GM13976 (cell line): Measurements from ENCODE around the gene ARHGEF4.

ENCODE experiments used
- DNase-seq: peaks from one replicate; pipeline ENCODE4 v3.0.0; 2012; ENCODE audit warnings: low spot score
- CTCF ChIP-seq: IDR thresholded peaks from 2 replicates; pipeline ENCODE4 v1.5.1; 2012; ENCODE audit warnings: borderline replicate concordance, mild to moderate bottlenecking; ENCODE audit not compliant: insufficient read depth; ENCODE audit errors: extremely low read depth, missing control alignments, control extremely low read depth
- in situ Hi-C: fragments of 300-500 bp; cut with MboI; formaldehyde crosslinking; loops from one replicate; pipeline ENCODE4 v1.12.0; 2022; ENCODE audit warnings: low sequenced_read_pairs, mixed read lengths, inconsistent platforms; ENCODE audit not compliant: unreplicated experiment

Gene ARHGEF4

DNA sequence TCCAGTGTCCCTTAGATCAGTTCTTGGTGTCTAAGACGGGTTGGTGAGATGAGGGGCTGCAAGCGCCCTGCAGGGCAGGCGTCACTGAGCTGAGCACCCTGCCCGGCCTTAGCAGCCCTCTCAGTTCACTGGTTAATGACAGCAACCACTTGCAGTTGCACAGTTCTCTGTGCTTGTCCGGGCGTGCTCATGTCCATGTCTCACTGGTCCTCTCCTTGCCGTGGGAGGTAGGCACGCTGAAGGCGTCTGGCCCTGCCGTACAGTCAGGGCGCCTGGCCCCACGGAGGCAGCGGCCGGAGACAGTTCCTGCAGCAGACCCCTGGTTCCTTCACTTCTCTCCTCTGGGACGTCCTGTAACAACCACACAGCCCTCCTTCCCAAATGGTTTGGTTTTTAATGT lies 75.3 kb downstream of the ARHGEF4 start:
- in situ Hi-C loops: no loop called here
- no peak for DNase-seq
- TF ChIP-seq CTCF: no peak

GRCh38 chr2:130912471-130912870 lies 75.8 kb downstream of the ARHGEF4 start:
- TF ChIP-seq CTCF: no peak
- no peak for DNase-seq
- in situ Hi-C loops: no loop called here

- in situ Hi-C loops: no loop called here
- DNase-seq: no peak
- no peak for TF ChIP-seq CTCF
These were observed 77.2 kb downstream of the ARHGEF4 start for GRCh38 chr2:130913891-130914290.

DNA sequence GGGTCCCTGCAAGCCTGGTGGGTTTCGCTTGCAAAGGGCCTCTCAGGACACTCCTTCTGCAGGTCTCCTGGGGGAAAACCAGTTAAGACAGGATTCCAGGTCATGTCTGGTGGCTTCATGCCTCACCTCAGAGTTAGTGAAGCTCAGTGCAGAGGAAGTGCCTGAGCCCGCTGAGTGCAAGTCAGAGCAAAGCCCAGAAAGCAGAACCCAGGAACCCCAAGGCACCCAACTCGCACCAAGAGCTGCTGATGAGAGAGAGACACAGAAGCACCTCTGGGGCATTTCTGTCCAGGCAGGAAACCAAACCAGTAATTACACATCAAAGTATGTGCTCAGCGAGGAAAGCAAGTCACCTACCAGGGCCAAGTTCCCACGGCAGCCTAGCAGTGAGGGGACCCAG lies 78.4 kb downstream of the ARHGEF4 start:
- DNase-seq: no peak
- TF ChIP-seq CTCF: no peak
- in situ Hi-C loops: no loop called here

GRCh38 chr2:130915595-130916437 lies 79.1 kb downstream of the ARHGEF4 start:
- TF ChIP-seq CTCF: no peak
- in situ Hi-C loops: no loop called here
- DNase-seq: no peak

DNA sequence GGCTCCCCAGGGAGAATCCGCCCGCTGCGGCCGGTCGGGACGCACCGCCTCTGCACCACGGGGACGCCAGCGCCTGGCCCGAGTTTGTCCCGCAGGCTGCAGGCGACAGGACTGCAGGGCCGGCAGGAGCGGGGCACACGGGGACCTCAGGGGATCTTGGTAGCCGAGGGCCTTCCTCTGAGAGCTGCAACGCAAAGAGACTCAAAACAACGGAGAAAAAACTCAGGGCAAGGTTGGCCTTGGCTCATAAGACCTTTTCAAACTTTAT lies 79.7 kb downstream of the ARHGEF4 start:
- no peak for TF ChIP-seq CTCF
- DNase-seq: no peak
- in situ Hi-C loops: no loop called here

DNA sequence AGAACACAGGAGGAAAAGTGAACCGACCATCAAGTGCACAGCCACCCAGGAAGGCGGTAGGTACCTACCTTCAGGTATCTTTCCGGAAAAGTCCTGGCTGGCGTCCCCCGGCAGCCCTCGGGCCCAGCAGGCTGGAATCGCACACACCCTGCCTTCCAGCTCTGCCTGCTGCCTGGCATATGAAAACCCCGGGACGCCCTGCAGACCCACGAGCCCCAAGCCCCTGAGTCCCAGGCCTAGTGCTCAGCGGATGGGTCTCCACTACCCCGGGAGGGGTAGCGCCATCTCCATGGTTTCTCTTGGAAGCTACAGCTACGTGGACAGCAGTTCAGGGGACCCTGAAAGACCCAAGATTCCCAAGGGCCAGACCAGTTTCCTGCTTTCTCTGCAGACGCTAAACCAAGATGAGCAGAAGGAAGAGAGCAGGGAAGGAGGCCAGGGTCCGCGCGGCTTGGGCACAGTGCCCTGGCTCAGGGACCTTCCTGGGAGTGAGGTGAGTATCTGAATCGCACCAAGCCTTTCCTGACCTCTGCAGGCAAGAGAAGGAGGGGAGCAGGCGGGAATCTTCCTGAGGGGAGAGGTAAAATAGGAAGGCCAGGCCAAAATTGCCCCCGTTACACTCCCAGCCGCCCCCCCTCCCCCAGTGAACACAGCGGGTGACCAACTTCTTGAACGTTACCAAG lies 80.4 kb downstream of the ARHGEF4 start:
- no peak for DNase-seq
- in situ Hi-C loops: no loop called here
- no peak for TF ChIP-seq CTCF
